Lower leg skin (tissue), 3 donors: ENCODE results near the gene PTPN1.
"Not testable (repeated sequence)": the region's sequence is repeated elsewhere in the genome, so short reads cannot be mapped to it uniquely, and the experiment has no call there.

Source experiments
- CTCF ChIP-seq, 3 donors: fragments of 450-650 bp; IDR thresholded peaks; one replicate each; pipeline ENCODE4 v1.5.1; 2016; ENCODE audit warnings: antibody characterized with exemption in 3 of 3, mild to moderate bottlenecking in 3 of 3, moderate library complexity in 2 of 3
- POLR2A ChIP-seq, 2 donors: fragments of 450-650 bp; IDR thresholded peaks; one replicate each; pipeline ENCODE4 v1.6.1; 2016 to 2017; ENCODE audit warnings: antibody characterized with exemption in 2 of 2, mild to moderate bottlenecking in 1 of 2, moderate library complexity in 1 of 2

- TF ChIP-seq POLR2A, CTCF (IDR thresholded peaks at IDR 0.05): not testable (repeated sequence)
Observed at GRCh38 chr20:50620459-50620858, 110.3 kb downstream of the PTPN1 start.
